ENCODE measurements around the gene AKAP13. TPM values are rescaled to one million over a fixed set of nuclear protein-coding genes. Genes with fewer than 3 reads are reported as not detected.
"Not testable (repeated sequence)": the region's sequence is repeated elsewhere in the genome, so short reads cannot be mapped to it uniquely, and the experiment has no call there.

Gene AKAP13
- total RNA-seq, 2 experiments from 2014 or later, result 106 to 113 TPM

GRCh38 chr15:85473455-85473854 lies 93.1 kb downstream of the AKAP13 start:
- peak overlapping the region; percentile 44 for H3K27ac Mint-ChIP-seq
- ChIA-PET CTCF (no interaction called here), POLR2A (no interaction called here)
- intact Hi-C loops (cut with micrococcal nuclease), result no loop called here
- H3K27me3 Mint-ChIP-seq, result no peaks in the 10 kb centered on the region
- no peaks in the 10 kb centered on the region for H3K9me3 Mint-ChIP-seq
- no peaks in the 10 kb centered on the region for H3K36me3 Mint-ChIP-seq
- no peak overlapping the region for H3K4me3 Mint-ChIP-seq
- no peak for DNase-seq
- H3K4me1 Mint-ChIP-seq (ENCODE audit: low read depth), result peaks cover 66% of the 10 kb centered on the region

- Mint-ChIP-seq H3K27ac (no peak overlapping the region), H3K36me3 (no peaks in the 10 kb centered on the region), H3K4me3 (no peak overlapping the region), H3K4me1 (ENCODE audit: low read depth) (peaks cover 74% of the 10 kb centered on the region), H3K27me3 (no peaks in the 10 kb centered on the region), H3K9me3 (no peaks in the 10 kb centered on the region)
- POLR2A ChIA-PET, result no interaction called here
- CTCF ChIA-PET, result interaction anchor here (1.4 to 1.6 kb wide), 2 partner anchors 144 to 179 kb away, joined by 3 to 4 read pairs; no protein-coding TSS in a partner anchor
- DNase-seq, result no peak
- intact Hi-C loops (cut with micrococcal nuclease), result no loop called here
Observed at GRCh38 chr15:85474700-85475316, 94.4 kb downstream of the AKAP13 start.

DNA sequence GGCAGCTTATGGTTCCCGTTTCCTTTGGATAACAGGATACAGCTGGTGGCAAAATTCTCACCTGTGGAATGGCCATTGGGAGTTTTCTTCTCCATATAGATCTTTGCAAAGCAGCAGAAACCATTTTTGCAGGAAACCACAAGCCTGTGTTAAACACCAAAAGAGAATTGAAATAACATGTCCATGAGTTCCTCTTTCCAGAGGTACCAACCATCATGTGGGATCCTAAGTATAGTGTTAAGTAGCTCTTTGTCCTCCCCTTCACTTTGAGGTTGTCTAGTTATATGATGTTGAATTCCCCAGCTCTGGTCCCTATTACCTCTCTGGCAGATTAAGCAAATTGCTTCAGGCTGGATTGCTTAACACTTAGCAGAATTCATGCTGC lies 94.9 kb downstream of the AKAP13 start:
- H3K36me3 Mint-ChIP-seq, result no peaks in the 10 kb centered on the region
- H3K9me3 Mint-ChIP-seq, result no peaks in the 10 kb centered on the region
- intact Hi-C loops (cut with micrococcal nuclease), result no loop called here
- ChIA-PET CTCF (interaction anchor here (0.9 to 1.6 kb wide), 3 partner anchors 60 to 179 kb away, joined by 3 to 4 read pairs (median 3); no protein-coding TSS in a partner anchor), POLR2A (interaction anchor here (0.9 kb wide), 1 partner anchor 92 kb away, joined by 3 read pairs; no protein-coding TSS in a partner anchor)
- H3K27ac Mint-ChIP-seq, result no peak overlapping the region
- no peak for DNase-seq
- H3K4me3 Mint-ChIP-seq, result no peak overlapping the region
- H3K4me1 Mint-ChIP-seq (ENCODE audit: low read depth), result peaks cover 73% of the 10 kb centered on the region
- H3K27me3 Mint-ChIP-seq, result no peaks in the 10 kb centered on the region

GRCh38 chr15:85475711-85476110 lies 95.3 kb downstream of the AKAP13 start:
- POLR2A ChIA-PET, result interaction anchor here (0.9 kb wide), 1 partner anchor 92 kb away, joined by 3 read pairs; no protein-coding TSS in a partner anchor
- no peaks in the 10 kb centered on the region for H3K36me3 Mint-ChIP-seq
- H3K27me3 Mint-ChIP-seq, result no peaks in the 10 kb centered on the region
- no peak overlapping the region for H3K27ac Mint-ChIP-seq
- no peaks in the 10 kb centered on the region for H3K9me3 Mint-ChIP-seq
- intact Hi-C loops (cut with micrococcal nuclease), result no loop called here
- CTCF ChIA-PET, result interaction anchor here (0.9 to 1.6 kb wide), 4 partner anchors 61 to 179 kb away, joined by 3 to 4 read pairs (median 3); no protein-coding TSS in a partner anchor
- no peak for DNase-seq
- H3K4me3 Mint-ChIP-seq, result no peak overlapping the region
- peaks cover 73% of the 10 kb centered on the region for H3K4me1 Mint-ChIP-seq (ENCODE audit: low read depth)

- POLR2A ChIA-PET, result no interaction called here
Observed at GRCh38 chr15:85477061-85477460, 96.7 kb downstream of the AKAP13 start.

GRCh38 chr15:85477730-85478129 lies 97.3 kb downstream of the AKAP13 start:
- POLR2A ChIA-PET, result no interaction called here
- Mint-ChIP-seq H3K27ac (no peak overlapping the region), H3K27me3 (no peaks in the 10 kb centered on the region), H3K4me1 (ENCODE audit: low read depth) (peaks cover 86% of the 10 kb centered on the region), H3K4me3 (no peak overlapping the region), H3K36me3 (no peaks in the 10 kb centered on the region), H3K9me3 (no peaks in the 10 kb centered on the region)
- intact Hi-C loops (cut with micrococcal nuclease), result no loop called here
- CTCF ChIA-PET, result interaction anchor here (0.7 to 1.4 kb wide), 3 partner anchors 27 to 146 kb away, joined by 3 to 4 read pairs (median 4); no protein-coding TSS in a partner anchor
- DNase-seq, result peak; percentile 44

More at GRCh38 chr15:85477061-85477460, 96.7 kb downstream of the AKAP13 start:
- H3K27me3 Mint-ChIP-seq, result no peaks in the 10 kb centered on the region
- H3K4me3 Mint-ChIP-seq, result no peak overlapping the region
- CTCF ChIA-PET, result interaction anchor here (1.0 to 1.4 kb wide), 2 partner anchors 34 to 146 kb away, joined by 3 to 4 read pairs; no protein-coding TSS in a partner anchor
- H3K36me3 Mint-ChIP-seq, result no peaks in the 10 kb centered on the region
- no peak overlapping the region for H3K27ac Mint-ChIP-seq
- peaks cover 81% of the 10 kb centered on the region for H3K4me1 Mint-ChIP-seq (ENCODE audit: low read depth)
- H3K9me3 Mint-ChIP-seq, result no peaks in the 10 kb centered on the region
- no peak for DNase-seq
- intact Hi-C loops (cut with micrococcal nuclease), result no loop called here

GRCh38 chr15:85479071-85479647 lies 98.8 kb downstream of the AKAP13 start:
- H3K27ac Mint-ChIP-seq, result no peak overlapping the region
- no peak overlapping the region for H3K4me3 Mint-ChIP-seq
- H3K36me3 Mint-ChIP-seq, result no peaks in the 10 kb centered on the region
- DNase-seq, result no peak
- ChIA-PET CTCF (no interaction called here), POLR2A (no interaction called here)
- intact Hi-C loops (cut with micrococcal nuclease), result no loop called here
- no peaks in the 10 kb centered on the region for H3K9me3 Mint-ChIP-seq
- H3K4me1 Mint-ChIP-seq (ENCODE audit: low read depth), result peaks cover 77% of the 10 kb centered on the region
- H3K27me3 Mint-ChIP-seq, result no peaks in the 10 kb centered on the region

- Mint-ChIP-seq H3K4me3 (no peak overlapping the region), H3K36me3 (no peaks in the 10 kb centered on the region), H3K9me3 (no peaks in the 10 kb centered on the region), H3K4me1 (ENCODE audit: low read depth) (peaks cover 67% of the 10 kb centered on the region), H3K27me3 (no peaks in the 10 kb centered on the region), H3K27ac (no peak overlapping the region)
- intact Hi-C loops (cut with micrococcal nuclease), result no loop called here
- DNase-seq, result no peak
- POLR2A ChIA-PET, result no interaction called here
- CTCF ChIA-PET, result no interaction called here
Observed at GRCh38 chr15:85480923-85481322, 100.5 kb downstream of the AKAP13 start.

DNA sequence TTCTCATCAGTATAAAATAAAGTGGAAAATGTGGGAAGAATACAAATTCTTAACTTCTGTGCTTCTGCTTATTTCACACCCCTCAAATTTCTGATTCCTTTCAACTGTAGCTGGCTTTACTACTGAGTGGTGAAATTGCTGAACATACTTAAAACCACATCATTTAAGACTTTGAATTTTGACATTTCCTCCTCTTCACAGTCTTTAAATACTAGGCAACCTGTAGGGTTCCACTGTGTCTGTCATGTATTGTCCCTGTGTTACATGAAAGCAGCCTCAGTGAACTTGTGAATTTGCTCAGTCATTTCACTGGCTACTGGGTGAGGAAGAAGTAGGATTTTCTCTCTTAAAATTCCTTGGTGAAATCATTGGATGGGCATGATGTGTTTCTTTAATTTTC lies 101.1 kb downstream of the AKAP13 start:
- H3K27me3 Mint-ChIP-seq, DNase-seq, H3K4me3 Mint-ChIP-seq: not testable (repeated sequence)

DNA sequence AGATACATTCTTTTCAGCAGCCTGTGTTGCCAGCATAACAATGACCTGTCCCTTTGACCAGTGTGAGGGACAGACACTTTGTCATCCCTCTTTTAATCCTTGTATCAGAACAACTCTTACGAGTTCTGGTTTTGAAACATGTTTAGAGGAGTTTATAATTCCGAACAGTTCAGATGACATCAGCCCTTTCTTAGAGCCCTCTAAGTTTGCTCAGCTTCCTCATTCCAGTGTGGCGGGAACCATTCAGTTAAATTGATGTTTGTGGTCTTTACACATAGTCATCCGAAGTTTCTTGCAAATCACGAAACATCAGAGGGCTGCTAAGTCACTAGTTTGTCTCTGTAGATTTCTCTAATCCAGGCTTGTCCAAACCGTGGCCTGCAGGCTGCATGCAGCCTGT lies 102.5 kb downstream of the AKAP13 start:
- peaks cover 4% of the 10 kb centered on the region for H3K36me3 Mint-ChIP-seq
- no peak overlapping the region for H3K4me3 Mint-ChIP-seq
- peaks cover 63% of the 10 kb centered on the region for H3K4me1 Mint-ChIP-seq (ENCODE audit: low read depth)
- ChIA-PET CTCF (no interaction called here), POLR2A (no interaction called here)
- no peak overlapping the region for H3K27ac Mint-ChIP-seq
- DNase-seq, result no peak
- no peaks in the 10 kb centered on the region for H3K27me3 Mint-ChIP-seq
- intact Hi-C loops (cut with micrococcal nuclease), result no loop called here
- no peaks in the 10 kb centered on the region for H3K9me3 Mint-ChIP-seq

More for the DNA sequence above, 101.1 kb downstream of the AKAP13 start:
- H3K4me1 Mint-ChIP-seq (ENCODE audit: low read depth), result peaks cover 69% of the 10 kb centered on the region
- H3K9me3 Mint-ChIP-seq; H3K36me3 Mint-ChIP-seq; intact Hi-C loops (cut with micrococcal nuclease); CTCF ChIA-PET; POLR2A ChIA-PET; H3K27ac Mint-ChIP-seq: not testable (repeated sequence)

GRCh38 chr15:85483955-85484354 lies 103.6 kb downstream of the AKAP13 start:
- DNase-seq; intact Hi-C loops (cut with micrococcal nuclease); H3K36me3 Mint-ChIP-seq; H3K9me3 Mint-ChIP-seq; H3K27ac Mint-ChIP-seq; H3K4me3 Mint-ChIP-seq; POLR2A ChIA-PET; H3K27me3 Mint-ChIP-seq: not testable (repeated sequence)
- peaks cover 65% of the 10 kb centered on the region for H3K4me1 Mint-ChIP-seq (ENCODE audit: low read depth)
- CTCF ChIA-PET, result interaction anchor here (0.7 to 1.0 kb wide), 3 partner anchors 153 to 356 kb away, joined by 3 read pairs; no protein-coding TSS in a partner anchor

- CTCF ChIA-PET, result interaction anchor here (0.7 to 2.6 kb wide), 14 partner anchors 16 to 355 kb away, joined by 3 to 11 read pairs (median 4); no protein-coding TSS in a partner anchor
- H3K9me3 Mint-ChIP-seq, H3K4me3 Mint-ChIP-seq, H3K27ac Mint-ChIP-seq, H3K27me3 Mint-ChIP-seq, DNase-seq: not testable (repeated sequence)
- peaks cover 68% of the 10 kb centered on the region for H3K4me1 Mint-ChIP-seq (ENCODE audit: low read depth)
- POLR2A ChIA-PET, result interaction anchor here (0.6 kb wide), 1 partner anchor 189 kb away, joined by 3 read pairs; no protein-coding TSS in a partner anchor
- peaks cover 11% of the 10 kb centered on the region for H3K36me3 Mint-ChIP-seq
- intact Hi-C loops (cut with micrococcal nuclease), result loop anchor here (5.0 kb wide), 2 partner anchors 188 to 217 kb away; no protein-coding TSS in a partner anchor
Observed at GRCh38 chr15:85484923-85485322, 104.5 kb downstream of the AKAP13 start.

Measured in activated CD4-positive, alpha-beta memory T cell treated with anti-CD3 and anti-CD28 coated beads for 36 hours (primary cell).